HG03108 (cell line): ENCODE results near the gene CPT1B.
"Not testable (repeated sequence)": the region's sequence is repeated elsewhere in the genome, so short reads cannot be mapped to it uniquely, and the experiment has no call there.

Experiments used
- ATAC-seq: cut with Tn5 transposase; IDR thresholded peaks from one replicate; pipeline ENCODE4 v1.9.1; 2021; ENCODE audit warnings: moderate library complexity; ENCODE audit not compliant: unreplicated experiment

CPT1B gene

DNA sequence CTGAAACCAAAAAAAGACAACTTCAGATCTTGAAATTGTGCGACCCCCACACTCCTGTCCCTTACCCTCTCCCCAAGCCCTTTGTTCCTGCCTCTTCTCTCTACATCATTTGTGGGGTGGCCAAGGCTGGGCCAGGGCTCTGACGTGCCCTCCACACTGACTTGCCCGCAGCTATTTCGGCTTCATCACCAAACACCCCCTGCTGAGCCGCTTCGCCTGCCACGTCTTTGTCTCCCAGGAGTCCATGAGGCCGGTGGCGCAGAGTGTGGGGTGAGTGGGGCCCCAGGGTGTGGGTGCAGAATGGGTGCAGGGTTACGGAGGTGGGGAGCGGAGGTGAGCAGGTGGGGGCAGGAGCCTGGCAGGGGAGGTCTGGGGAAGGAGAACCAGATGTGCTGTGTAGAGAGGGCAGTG lies 31.8 kb upstream of the CPT1B start:
- ATAC-seq = no peak

DNA sequence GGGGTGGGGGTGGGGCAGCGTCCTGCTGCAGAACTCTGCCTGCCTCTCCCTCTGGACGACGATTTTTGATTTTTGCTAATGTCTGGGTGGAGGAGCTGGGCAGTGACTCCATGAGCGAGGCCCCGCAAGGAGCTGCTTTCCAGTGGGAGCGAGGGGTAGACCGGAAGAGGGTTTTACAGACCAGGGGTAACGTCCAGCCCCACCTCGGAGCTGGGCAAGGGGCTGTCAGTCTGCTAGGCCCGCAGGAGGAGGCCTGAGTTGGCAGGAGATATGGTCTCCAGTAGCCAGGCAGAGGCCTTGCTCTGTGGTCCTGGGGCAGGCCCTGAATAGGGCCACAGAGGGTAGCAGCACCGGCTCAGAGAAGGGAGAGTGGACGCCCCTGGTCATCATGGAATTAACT lies 31.4 kb upstream of the CPT1B start:
- no peak for ATAC-seq

DNA sequence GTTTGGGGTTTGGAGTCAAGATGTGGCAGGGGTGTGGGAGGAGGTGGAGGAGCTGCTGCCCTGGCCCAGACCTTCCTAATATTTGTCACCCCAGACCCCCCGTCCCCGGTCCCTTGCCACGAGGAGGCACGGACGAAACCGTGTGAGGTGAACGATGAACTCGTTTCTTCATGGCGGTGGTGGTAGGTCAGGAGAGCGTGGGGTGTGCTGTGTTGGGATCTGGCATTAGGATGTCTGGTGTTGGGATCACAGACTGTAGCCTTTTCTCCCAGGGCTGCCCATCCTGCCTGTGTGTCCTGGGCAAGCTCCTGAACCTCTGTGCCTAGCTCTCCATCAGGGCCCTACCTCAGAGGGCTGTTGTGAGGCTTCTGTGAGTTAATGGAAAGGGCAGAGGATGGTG lies 30.8 kb upstream of the CPT1B start:
- no peak for ATAC-seq

DNA sequence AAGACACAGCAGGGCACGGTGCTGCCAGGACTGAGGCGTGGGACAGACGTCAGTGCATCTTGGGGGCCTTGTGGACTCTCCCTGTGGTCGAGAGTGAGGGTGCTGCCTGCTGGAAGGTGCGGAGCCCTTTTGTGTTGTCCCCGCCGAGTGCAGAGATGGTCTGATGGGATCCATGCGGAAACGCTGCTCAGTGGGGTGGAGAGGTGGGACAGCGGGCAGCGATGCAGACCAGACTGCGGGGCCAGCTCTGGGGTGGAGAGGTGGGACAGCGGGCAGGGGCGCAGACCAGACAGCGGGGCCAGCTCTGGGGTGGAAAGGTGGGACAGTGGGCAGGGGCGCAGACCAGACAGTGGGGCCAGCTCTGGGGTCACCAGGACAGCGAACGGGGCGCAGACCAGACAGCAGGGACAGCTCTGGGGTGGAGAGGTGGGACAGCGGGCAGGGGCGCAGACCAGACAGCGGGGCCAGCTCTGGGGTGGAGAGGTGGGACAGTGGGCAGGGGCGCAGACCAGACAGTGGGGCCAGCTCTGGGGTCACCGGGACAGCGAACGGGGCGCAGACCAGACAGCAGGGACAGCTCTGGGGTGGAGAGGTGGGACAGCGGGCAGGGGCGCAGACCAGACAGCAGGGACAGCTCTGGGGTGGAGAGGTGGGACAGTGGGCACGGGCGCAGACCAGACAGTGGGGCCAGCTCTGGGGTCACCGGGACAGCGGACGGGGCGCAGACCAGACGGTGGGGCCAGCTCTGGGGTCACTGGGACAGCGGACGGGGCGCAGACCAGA lies 30.0 kb upstream of the CPT1B start:
- not testable (repeated sequence) for ATAC-seq

DNA sequence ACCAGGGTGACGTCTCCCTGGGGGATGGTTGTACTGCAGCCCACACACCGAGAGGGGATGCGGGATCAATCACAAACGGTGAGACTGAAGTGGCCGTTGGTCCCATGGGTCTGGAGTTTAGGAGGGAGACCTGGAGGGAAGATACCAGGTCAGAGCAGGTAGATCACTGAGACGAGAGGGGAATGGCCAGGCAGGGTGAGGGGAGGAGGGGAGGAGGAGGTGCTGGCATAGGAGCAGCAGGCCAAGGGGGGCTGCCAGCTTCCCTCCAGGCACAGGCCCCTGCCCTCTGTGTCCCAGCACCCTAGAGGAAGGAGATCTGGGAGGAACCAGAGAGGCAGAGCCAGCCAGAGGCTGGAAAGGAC lies 29.4 kb upstream of the CPT1B start:
- ATAC-seq = no peak

DNA sequence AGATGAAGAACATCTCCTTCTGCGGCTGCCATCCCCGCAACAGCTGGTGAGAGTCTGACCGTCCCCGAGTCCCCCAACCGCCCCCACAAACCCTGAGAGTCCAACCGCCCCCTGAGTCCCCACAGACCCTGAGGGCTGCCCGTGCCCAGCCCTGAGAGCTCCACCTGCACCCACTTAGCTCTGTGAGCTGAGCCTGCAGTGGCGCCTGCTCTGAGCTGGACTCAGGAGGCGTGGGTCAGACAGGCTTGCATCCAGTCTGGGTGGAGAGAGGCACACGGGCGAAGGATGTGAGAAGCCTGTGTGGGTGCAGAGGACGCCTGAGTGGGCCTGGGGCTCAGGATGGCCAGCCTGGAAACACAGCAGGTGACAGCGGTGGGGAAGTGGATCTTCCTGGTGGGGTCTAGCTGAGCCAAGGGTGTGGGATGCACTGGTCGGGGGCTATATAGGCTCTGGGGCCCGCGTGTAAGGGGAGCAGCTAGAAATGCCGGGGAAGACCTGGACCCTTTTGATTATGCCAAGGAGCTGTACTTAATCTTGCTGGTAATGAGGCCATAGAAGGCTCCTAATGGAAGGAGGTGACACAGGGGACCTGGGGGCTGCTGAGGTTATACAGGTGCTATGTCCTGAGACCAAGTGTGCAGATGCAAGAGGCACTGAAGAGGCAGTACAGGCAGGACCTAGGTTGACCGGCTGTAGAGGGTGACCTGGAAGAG lies 28.9 kb upstream of the CPT1B start:
- ATAC-seq = no peak

DNA sequence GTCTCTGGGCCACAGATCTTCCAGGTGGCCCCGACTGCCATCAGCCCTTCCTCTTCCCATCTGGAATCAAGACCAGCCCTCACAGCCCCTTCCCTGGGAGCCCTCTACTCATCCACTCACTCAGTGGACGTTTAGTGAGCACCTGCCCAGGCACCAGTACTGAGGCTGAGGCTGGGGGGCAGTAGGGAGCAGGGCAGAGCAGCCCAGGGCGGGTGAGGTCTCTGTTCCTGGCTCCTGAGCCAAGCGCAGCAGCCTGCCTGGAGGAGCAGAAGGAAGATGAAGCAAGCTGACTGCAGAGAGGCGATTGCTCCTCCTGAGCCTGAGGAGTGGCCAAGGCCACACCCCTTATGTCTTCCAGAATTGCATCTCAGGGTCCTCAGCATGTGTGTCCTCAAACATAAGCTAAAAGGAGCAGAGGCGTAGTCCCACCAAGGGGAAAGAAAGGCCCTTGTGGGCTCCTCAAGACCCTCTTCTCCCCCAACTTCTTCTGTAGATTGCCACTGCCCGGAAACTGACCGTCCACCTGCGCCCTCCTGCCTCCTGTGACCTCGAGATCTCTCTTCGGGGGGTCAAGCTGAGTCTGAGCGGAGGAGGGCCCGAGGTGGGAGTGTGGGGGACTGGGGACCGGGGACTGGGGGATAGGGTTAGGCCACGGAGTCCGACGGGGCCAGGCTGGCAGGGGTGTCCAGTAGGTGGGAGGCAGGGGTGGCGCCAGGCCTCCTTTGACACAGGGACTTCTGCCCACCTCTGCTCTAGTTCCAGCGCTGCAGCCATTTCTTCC lies 28.1 kb upstream of the CPT1B start:
- no peak for ATAC-seq

DNA sequence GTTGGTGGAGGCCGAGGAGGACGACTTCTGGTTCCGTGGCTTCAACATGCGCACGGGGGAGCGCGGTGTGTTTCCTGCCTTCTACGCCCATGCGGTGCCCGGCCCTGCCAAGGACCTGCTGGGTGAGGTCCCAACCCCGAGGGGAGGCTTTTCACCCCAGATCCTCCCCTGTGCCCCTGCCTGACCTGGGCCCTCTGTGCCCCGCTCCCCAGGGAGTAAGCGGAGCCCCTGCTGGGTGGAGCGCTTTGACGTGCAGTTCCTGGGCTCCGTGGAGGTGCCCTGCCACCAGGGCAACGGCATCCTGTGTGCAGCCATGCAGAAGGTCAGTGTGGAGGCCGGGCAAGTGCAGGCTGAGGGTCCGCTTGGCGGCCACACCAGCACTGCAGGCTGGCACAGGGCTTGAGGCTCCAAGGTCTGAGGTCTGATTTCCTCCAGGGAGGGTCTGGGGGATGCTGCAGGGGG lies 27.4 kb upstream of the CPT1B start:
- no peak for ATAC-seq

DNA sequence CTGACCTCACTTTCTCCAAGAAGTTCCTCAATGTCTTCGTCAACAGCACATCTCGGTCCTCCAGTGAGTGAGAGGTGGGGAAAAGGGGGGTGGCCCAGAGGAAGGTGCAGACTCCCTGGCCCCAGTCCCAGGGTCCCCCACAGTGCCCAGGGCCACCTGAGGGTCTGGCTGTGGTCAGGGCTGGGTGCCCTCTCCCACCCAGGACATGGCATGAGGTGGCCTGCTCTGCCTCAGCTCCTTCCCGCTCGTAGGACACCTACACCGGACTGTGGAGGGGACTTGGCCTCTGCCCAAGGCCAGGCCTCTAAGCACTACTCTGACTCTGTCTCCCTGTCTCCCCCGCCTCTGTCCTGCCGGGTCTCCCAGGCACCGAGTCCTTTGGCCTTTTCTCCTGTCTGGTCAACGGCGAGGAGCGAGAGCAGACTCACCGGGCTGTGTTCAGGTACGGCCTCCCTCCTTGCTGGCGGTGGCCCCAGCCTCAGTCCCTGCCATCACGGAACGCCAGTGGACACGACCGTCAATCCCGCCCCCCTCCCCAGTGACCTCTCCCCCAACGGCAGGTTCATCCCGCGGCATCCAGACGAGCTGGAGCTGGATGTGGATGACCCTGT lies 26.9 kb upstream of the CPT1B start:
- no peak for ATAC-seq

DNA sequence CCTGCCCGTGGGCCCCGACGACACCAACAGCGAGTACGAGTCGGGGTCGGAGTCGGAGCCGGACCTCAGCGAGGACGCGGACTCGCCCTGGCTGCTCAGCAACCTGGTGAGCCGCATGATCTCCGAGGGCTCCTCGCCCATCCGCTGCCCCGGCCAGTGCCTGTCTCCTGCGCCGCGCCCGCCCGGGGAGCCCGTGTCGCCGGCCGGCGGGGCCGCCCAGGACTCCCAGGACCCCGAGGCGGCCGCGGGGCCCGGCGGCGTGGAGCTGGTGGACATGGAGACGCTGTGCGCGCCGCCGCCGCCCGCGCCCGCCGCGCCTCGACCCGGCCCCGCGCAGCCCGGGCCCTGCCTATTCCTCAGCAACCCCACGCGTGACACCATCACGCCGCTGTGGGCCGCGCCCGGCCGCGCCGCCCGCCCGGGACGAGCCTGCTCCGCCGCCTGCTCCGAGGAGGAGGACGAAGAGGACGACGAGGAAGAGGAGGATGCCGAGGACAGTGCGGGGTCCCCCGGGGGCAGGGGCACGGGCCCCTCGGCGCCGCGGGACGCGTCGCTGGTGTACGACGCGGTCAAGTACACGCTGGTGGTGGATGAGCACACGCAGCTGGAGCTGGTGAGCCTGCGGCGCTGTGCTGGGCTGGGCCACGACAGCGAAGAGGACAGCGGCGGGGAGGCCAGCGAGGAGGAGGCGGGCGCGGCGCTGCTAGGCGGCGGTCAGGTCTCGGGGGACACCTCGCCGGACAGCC lies 26.2 kb upstream of the CPT1B start:
- no peak for ATAC-seq

DNA sequence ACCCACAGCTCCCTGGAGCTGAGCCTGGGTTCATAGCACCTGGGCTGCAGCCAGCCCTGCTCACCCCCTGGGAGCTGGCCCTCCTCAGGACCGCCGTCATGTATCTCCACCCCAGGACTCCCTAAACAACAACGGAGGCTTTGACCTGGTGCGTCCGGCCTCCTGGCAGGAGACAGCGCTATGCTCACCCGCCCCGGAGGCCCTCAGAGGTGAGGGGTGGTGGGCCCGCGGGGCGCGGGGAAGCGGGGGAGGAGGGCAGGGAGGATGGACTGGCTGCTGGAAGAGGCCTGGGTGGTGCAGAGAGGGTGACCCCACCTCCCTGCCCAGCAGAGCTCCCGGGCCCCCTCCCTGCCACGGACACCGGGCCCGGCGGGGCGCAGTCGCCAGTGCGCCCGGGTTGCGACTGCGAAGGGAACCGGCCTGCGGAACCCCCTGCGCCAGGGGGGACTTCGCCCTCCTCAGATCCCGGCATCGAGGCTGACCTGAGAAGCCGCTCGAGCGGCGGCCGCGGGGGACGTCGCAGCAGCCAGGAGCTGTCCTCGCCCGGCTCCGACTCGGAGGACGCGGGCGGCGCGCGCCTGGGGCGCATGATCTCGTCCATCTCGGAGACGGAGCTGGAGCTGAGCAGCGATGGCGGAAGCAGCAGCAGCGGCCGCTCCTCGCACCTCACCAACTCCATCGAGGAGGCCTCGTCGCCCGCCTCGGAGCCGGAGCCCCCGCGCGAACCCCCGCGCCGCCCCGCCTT lies 25.5 kb upstream of the CPT1B start:
- no peak for ATAC-seq

DNA sequence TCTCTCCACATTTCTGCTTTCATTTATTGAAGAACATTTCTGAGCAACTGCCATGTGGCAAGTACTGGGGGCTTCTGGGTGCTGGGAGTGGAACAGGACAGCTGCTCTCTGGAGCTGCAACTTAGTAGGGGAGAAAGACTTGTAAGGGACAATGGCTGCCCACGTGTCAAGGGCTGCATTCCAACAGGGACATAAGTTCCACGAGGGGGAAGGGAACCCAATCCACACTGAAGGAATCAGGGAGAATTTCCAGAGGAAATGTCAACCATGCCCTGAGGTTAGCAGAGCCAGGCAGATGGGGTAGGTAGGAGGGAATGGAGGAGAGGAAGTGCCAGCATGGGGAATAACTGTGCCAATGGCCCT lies 24.1 kb upstream of the CPT1B start:
- no peak for ATAC-seq

DNA sequence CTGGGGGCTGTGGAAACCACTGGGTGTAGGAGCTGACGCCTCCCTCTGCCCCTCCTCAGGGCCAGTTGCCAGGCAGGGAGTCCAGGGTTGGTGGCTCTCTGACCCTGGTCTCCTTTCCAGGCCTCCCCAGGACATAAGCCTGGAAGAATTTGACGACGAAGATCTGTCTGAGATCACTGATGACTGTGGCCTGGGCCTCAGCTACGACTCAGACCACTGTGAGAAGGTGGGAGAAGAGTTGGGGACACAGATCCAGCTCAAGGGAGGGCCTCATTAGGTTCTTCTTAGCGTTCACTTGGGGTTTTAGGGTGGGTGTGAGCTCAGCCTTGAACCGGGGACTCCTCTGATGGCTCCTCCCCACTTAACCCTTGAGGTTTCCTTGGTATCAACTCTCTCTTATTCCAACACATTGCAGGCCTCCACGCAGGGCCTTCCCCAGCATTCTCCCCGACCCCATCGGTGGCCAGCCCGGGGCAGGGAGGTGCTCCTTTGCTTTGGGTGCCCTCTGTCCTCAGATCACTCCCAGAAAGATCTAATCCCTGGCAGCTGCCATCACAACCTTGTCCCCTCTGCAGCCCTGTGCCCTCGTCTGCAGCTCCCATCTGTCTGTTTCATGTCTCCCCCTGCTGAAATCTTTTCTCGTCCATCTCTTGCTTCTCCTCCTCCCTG lies 23.6 kb upstream of the CPT1B start:
- ATAC-seq = no peak

DNA sequence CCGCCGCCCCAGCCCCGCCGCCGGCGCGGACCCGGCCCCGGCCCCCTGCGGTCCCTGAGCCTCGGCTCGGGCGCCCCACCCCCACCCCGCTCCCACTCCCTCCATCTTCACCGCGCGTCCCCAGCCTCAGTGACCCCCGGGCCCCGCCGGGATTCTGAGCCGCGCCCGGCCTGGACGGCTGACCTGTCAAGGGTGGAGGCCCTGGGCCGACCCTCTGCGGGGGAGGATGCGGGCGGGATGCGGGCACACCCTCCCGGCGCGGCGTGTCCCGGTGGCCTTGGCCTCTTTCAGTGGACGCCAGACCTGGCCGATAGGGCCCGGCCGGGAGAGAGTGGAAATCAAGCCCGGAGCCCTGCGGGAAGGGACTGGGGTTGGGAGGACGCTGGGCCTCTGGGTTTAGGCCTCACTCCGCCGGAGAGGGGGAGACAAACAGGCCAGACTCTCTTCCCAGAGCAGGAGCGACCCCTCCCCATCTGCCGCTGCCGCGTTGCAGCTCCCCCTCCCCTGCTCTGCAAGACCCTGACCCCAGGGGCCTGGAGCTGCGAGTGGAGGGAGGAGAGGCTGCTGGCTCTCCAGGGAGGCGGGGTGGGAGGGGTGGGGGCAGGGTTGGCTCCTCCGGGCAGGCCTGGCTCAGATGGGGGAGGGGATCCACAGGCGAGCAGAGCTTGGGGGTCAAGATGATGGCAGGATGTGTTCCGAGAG lies 22.9 kb upstream of the CPT1B start:
- ATAC-seq = no peak

DNA sequence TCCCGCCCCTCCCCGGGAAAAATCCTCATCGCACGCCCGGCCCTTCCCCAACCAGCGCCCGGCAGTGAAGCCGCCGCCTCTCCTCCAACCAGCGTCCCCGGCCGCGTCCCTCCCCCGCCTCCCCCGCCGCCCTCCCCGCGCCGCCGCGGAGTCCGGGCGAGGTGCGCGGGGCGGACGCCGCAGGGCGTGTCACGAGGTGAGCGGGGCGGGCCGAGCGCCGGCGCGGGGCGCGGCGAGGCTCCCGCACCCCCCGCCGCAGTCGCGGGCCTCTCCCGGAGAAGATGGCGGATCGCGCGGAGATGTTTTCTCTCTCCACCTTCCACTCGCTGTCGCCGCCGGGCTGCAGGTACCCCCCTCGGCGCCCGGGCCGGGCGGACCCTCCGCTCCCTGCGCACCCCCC lies 22.3 kb upstream of the CPT1B start, which contains the start of gene MAPK8IP2:
MAPK8IP2 (plus strand) TSS at position 256 of the 400 bp plus-strand sequence; CDS start at position 282, 26 bp downstream.
- ATAC-seq = no peak

DNA sequence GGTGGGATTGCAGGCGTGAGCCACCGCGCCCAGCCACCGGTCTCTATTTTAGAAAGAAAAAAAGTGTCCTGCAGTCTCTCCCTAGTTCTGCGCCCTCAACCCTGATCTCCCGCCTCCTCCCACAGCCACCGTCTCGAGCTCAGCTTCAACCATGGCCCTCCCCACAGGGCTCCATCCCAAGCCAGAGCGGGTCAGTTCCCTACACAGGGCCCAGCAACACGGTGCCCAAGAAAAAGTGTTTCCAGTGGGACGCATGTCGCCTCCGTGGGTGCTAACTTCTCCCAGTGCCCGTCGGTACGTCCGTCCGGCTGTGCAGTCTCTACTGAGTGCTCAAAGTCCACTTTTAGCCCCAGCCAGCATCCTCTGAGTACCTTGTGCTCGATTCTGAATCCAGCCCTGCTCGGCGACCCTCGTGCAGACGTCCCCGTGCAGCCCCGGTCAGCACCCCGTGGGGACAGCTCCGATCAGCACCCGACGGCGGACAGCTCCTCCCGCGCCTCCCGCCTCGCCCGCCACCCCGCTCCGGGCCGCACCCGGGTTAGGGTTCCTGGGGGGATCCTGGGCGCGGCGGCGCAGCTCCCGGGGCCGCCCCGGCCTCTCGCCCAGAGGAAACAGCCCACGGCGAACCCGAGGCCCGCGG lies 21.7 kb upstream of the CPT1B start:
- no peak for ATAC-seq

DNA sequence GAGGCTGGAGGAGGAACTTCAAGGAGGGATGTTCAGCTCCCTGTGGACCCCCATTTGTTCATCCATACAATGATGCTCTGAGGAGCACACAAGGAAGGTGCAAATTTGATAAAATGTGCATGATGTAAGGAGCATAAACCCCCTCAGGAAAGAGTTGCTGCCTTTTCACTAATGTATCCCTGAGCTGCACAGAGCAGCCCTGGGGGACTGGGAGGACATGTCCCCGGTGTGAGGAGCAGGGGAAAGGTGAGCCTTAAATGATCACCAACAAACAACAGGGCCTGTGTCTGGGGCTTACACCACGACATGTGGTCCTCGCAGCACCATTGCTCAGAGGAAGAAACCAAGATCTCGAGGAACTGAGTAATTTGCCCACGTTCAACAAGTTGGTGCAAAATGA lies 18.9 kb upstream of the CPT1B start:
- ATAC-seq = no peak

DNA sequence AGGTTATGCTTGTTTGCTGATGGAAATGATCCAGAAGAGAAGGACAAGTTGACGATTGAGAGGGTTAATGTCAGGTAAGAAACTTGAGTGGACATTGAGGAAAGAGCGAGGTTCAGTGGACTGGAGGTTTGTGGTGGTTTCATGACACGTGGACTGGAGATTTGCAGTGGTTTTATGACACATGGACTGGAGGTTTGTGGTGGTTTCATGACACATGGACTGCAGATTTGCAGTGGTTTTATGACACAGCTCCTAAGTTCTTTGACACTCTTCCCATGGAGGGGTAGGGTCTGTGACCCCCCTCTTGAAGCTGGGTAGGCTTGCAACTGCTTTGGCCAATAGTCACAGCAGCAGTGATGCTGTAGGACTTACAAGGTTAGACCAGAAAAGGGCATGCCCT lies 17.0 kb upstream of the CPT1B start:
- no peak for ATAC-seq
